Fibroblast of skin of abdomen (primary cell): ENCODE measurements around the gene ADAT2. TPM values are rescaled to one million over a fixed set of nuclear protein-coding genes. Genes with fewer than 3 reads are reported as not detected.
"Not testable (repeated sequence)": the region's sequence is repeated elsewhere in the genome, so short reads cannot be mapped to it uniquely, and the experiment has no call there.

Source experiments
- DNase-seq: peaks from one replicate; pipeline ENCODE4 v3.0.0-alpha.2; 2013
- polyA plus RNA-seq, 2 experiments: library from polyadenylated mRNA; unstranded; fragments of 120-200 nt; gene quantifications; one replicate each; pipeline ENCODE4 v1.2.1, GENCODE V29; 2013; ENCODE audit not compliant: insufficient read length in 2 of 2

Gene ADAT2
- polyA plus RNA-seq (2013, experiment 1 of 2; ENCODE audit: insufficient read length) = 6.7 TPM
- 6.2 TPM for polyA plus RNA-seq (2013, experiment 2 of 2; ENCODE audit: insufficient read length)

DNA sequence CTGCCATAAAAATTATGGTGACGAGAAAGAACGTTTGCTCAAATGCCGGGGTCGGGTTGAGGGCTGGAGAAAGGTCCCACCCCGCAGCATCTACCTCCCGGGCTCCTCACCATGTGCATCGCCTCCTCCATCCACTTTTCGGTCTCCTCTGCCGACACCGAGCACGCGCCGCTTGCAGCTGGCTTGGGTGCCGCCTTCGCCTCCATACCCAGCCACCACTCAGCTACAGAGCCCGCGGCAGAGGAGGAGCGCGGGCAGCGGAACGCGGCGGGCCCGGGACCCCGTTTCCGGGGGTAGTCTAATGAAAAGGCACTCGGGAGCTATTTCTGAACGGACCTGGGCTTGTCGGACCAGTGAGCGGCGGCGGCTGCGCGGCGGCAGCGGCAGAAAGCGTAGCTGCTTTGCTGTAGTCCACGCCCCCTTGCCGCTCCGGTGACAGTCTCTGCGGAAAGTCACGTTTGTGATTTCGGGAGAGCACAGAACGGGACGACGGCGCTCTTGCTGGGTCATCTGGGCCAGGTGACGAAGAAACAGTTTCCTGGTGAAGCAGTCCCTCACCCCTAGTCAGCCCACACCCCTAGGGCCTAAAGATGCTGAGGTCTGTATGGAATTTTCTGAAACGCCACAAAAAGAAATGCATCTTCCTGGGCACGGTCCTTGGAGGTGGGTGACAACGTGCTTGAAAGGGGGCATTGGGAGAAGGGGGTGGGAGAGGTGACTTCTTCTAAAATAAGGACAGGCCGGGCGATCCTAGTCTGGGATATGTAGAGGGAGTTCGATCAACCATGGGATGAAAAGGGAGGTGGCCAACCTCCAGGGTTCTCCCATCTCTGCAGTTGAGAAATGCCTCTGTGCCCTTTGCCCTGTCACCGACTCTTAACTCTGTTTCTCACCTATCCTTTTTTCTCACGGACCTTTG, at the start of gene ADAT2, which contains the start of gene PEX3:
Gene ADAT2 (minus strand): TSS at position 243 of the 919 bp plus-strand sequence. CDS start 37 bp downstream, at position 206.
Gene PEX3 (plus strand): TSS at position 353 of the 919 bp plus-strand sequence. CDS start 238 bp downstream, at position 591.
- DNase-seq = peak; percentile 92

- DNase-seq = no peak
Observed at GRCh38 chr6:143498428-143498827, 47.9 kb upstream of the ADAT2 start.

- no peak for DNase-seq
Observed at GRCh38 chr6:143496974-143497373, 46.5 kb upstream of the ADAT2 start.

- no peak for DNase-seq
Observed at GRCh38 chr6:143490775-143491174, 40.3 kb upstream of the ADAT2 start.

DNA sequence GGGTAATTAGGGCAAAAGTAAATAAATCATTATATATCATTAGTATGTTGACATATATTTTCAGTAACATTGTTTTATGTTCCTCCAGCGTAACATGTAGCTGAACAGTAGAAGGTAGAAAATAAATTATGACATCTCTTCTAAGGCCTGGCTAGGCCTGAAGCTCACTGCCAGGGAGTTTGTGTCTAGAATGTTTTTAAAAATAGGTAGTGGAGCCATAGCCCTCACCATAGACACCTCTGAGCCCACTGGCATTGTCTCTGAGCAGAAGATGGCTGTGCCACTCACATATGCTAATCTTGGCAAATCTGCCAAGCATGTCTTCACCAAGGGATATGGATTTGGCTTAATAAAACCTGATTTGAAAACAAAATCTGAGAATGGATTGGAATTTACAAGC, 39.7 kb upstream of the ADAT2 start:
- no peak for DNase-seq

- no peak for DNase-seq
Observed at GRCh38 chr6:143486752-143487151, 36.3 kb upstream of the ADAT2 start.

DNA sequence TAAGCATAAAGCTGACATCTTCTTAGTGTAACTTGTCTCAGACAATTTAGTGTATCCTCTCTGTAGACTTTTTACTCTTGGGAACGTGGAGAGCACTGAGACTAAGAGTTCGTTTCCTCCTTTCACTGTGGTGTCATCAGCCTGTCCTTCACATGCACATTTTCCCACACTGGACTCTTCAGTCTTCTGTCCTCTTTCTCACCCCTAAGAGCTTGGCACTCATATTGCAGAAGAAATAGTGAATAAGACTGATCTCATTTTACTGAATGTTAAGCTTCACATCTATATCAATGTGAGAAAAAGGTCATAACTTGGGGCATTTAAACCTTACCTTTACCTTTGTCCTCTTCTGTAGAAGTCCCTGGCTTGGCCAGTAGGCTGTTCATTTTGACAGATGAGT, 35.5 kb upstream of the ADAT2 start:
- DNase-seq = no peak

- peak; percentile 10 for DNase-seq
Observed at GRCh38 chr6:143482593-143482992, 32.1 kb upstream of the ADAT2 start.

GRCh38 chr6:143478479-143479062, 28.1 kb upstream of the ADAT2 start:
- no peak for DNase-seq

- no peak for DNase-seq
Observed at GRCh38 chr6:143476545-143476944, 26.1 kb upstream of the ADAT2 start.

DNA sequence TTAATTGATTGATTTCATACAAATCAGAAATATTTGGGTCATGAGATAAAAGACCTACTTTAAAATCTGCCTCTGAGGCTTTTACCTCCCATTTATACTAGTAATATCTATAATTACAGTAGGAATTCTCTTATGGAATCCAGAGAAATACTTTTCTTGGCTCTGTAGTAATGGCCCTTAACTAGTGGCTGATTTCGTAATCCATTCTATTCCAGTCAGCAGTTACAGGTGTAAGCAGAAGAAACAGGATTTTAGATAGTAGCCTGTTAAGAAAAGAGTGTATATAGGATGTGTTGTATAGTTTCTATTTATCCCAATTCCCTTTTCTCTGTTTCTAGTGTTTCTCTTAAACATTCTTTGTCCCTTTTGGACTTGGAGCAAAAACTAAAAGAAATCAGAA, 21.3 kb upstream of the ADAT2 start:
- no peak for DNase-seq

DNA sequence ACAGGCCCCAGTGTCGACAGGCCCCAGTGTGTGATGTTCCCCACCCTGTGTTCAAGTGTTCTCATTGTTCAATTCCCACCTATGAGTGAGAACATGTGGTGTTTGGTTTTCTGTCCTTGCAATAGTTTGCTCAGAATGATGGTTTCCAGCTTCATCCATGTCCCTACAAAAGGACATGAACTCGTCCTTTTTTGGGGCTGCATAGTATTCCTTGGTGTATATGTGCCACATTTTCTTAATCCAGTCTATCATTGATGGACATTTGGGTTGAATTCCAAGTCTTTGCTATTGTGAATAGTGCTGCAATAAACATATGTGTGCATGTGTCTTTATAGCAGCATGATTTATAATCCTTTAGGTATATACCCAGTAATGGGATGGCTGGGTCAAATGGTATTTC, 18.3 kb upstream of the ADAT2 start:
- DNase-seq = not testable (repeated sequence)

GRCh38 chr6:143468026-143468425, 17.5 kb upstream of the ADAT2 start:
- DNase-seq = no peak

DNA sequence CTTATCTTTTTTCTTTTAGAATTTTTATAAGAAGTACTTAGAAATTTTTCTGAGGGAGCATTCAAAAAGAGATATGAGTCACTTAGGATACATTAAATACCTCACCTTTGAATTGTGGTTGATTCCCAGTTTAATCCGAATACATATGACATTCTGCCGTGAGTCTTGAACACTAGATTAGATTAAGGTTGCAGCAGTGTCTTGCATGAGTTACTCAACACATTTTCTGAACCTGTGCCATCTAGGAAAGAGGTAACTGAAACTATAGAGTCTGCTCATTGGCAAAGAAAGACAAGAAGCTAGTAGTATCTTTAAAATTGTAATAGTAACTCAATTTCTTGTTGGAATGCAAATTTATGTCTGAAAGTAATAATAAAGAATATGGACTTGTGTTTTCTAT, 15.1 kb upstream of the ADAT2 start:
- DNase-seq = no peak

DNA sequence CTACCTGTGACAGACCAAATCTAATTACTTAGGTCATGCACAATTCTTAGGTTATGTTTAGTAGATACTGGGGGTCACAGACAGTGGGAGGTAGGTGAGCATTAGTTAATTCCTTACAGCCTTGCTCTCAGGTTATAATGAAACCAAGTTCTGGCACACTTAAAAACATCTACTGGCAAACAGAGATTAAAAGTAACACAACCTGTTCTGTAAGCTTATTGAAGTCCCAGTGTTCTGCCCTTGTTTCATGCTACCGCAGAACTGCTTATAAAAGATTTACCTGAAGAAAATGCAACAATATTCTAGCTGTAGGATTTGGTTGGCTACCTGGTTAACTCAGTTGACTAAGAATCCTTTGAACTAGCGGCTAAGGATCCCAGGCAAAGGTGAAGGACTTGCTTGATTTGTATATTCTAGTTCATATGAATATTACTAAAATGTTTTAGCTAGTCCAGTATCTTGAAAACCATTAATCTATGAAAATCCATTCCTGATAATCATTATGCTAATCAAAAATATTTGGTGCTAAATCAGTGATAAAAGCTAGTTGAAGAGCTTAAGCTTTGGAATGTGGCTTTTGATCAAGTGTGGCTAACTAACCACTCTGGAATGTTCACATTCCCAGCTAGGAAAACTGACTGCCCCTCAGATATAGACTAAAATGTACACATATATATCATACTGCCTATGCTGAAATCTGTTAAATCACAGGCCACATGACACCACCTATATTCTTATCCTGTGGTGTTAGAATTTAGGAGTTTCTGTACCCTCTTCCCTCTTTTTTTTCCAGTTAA, 7.3 kb upstream of the ADAT2 start:
- DNase-seq = peak; percentile 59

DNA sequence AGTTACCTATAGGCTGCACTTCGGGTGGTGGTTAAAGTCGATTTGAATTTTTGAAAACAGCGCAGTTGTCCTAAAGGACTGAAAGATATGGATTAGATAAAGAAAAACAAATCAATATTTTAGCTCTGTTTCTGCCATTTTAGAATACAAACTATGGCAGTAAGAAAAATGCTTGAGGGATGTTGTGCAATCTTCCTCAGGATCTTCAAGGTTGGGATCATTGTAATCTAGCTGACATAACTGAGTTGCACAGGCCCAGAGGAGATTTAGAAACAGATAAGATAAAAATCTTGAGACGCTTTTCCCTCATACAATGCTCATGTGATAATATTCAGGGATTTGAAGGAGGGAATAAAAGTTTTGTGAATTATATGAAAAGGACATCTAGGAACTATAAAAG, 1.0 kb upstream of the ADAT2 start:
- DNase-seq = peak; percentile 7

DNA sequence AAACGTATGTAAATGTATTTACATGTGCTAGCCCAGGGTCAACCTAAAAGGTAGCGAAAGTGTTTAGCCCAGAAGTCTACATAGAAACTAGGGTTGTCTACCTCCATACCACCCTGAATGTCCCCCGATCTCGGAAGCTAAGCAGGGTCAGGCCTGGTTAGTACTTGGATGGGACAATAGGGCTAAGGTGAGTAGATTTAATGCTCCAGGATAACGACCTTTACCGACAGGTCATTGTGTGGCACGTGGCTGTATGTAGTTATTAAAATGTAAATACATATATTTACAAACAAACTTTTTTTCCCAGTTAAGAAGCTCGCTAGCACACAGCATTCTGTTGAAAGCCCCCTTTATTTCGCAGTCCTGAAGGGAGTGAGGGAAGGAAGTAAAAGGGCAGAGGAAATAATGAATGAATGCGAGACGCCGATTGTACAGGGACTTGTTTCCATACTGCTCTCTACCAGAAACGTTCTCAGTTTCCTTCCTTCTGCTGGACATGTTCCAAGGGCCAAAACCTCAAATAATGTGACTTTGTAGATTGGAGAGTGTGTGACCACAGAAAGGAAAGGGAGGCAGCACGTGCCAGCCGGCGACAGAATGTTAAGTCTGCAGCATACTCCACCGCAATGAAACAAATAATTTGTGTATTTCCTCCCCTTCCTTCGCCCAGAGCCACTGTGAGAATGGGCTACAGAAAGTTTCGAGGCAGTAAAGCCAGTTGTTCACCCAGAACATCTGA, 612 bp downstream of the ADAT2 start:
- DNase-seq = peak; percentile 20

DNA sequence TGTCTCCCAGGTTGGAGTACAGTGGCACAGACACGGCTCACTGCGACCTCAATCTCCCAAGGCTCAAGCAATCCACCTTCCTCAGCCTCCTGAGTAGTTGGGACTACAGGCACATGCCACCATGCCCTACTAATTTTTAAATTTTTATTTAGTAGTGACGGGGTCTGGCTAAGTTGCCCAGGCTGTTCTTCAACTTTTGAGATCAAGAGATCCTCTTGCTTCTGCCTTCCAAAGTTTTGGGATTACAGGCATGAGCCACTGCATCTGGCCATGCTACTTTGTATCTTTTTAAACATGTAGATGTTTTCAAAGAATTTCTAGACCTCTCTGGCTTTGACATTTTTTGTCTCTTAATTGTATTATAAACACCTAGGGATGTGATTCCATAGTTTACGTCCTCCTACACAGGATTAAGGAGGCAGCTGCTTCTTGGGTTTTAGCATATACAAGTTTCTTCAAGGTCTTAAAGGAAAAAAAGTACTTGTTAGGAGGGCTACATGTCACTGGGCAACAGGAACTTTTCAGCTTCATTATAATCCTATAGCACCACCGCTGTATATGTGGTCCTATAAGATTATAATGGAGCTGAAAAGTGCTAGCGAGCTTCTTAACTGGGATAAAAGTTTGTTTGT, 1.3 kb downstream of the ADAT2 start:
- no peak for DNase-seq

- not testable (repeated sequence) for DNase-seq
Observed at GRCh38 chr6:143447865-143448264, 2.6 kb downstream of the ADAT2 start.

DNA sequence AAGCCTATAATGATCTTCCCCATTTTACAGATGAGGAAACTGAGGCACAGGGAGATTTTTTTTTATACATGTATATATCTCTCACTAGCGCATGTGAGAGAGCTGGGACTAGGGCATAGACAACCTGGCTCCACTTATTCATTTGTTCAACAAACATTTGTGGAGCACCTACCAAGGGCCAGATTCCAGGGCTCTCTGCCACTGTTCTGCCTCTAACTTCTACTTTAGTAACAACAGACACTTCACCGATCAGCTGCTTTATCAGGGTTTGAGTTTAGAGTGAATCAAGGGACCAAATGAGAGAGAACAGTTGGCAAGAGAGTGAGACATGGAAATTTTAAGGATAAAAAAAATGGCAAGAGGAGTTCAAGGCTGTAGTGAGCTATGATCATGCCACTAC, 7.4 kb downstream of the ADAT2 start:
- no peak for DNase-seq

DNA sequence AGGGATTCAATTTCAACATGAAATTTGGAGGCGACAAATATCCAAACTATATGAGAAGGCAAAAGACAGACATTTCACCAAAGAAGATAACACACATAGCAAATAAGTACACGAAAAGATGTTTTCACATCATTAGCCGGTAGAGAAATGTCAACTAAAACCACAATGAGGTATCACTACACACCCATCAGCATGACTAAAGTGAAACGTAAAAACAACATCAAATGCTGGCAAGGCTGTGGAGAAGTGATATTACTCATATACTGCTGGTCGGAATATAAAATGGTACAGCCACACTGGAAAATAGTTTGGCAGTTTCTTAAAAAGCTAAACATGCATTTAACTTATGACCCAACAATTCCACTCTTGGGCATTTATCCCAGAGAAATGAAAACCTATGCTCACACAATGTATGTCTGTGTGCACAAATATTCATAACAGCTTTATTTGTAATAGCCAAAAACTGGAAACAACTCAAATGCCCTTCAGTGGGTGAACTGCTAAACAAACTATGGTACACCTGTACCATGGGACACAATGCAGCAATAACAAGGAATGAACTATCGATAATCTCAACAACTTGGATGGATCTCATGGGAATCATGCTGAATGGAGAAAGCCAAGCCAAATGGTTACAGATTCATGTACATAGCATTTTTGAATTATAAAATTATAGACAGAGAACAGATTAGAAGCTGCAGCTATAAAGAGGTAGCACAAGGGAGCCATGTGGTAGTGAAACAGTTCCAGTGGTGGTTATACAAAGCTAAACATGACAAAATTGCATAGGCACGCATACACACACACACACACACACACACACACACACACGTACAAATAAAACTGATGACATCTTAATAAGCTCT, 8.6 kb downstream of the ADAT2 start:
- DNase-seq = peak; percentile 5
